ENCODE measurements around the gene KCNK15. TPM values are rescaled to one million over a fixed set of nuclear protein-coding genes. Genes with fewer than 3 reads are reported as not detected.
"Not testable (repeated sequence)": the region's sequence is repeated elsewhere in the genome, so short reads cannot be mapped to it uniquely, and the experiment has no call there.

KCNK15 gene
- total RNA-seq, 1 experiment from 2014 or later = not detected

DNA sequence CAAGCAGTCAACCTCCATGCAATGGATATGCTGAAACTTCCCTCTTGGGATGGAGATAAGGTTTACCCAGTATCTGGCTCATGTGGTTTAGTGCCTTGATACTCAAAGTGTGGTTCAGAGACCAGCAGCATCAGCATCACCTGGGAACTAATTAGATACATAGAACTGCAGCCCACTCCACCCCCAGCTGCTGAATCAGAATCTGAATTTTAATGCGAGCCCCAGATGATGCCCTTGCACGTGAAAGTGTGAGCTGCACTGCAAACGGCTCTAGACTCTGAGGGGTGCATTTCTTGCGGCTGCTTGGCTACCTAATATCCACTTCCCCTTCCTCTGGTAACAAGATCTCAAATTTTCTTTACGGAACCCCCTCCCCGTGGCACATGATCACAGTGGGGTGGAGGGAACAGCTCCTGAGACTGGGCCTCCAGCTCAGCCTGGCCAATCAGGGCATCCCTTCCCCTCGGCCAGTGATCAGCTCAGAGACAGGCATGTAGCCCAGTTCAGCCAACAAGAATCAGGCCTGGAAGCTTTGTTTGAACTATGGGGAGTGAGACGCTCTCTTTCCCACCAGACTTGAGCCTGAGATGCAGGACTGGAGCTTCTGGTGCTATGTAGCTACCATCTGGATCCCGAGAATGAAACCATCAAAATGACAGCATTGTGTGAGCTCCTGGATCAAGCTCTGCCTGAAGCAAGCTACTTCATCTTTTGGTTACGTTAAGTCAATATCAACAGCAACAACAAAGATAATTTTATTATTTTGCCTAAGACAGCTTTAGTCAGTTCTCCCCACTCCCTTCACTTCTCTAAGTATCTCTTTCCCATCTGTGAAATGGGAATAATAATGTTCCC, 12.8 kb downstream of the KCNK15 start:
- DNase-seq (ENCODE audit: low read depth) = no peak

DNA sequence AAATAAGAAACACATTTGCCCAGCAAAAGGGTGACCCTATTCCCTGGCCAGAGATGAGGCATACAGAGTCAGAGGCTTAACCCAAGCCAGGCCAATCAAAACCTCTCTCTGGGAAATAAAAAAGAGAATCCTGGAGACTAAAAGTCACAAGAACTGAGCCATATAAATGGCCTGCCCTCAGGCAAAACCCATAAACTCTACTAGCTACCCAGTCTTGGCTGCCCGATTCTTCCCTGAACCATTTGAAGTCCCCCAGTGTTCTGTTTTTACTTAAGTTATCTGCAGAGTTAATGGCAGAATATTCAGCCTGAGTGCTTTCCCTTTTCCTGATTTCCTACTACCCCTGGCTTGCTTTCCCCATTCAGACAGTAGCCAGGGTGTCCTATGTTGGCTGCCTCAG, 13.9 kb downstream of the KCNK15 start:
- no peak for DNase-seq (ENCODE audit: low read depth)

DNA sequence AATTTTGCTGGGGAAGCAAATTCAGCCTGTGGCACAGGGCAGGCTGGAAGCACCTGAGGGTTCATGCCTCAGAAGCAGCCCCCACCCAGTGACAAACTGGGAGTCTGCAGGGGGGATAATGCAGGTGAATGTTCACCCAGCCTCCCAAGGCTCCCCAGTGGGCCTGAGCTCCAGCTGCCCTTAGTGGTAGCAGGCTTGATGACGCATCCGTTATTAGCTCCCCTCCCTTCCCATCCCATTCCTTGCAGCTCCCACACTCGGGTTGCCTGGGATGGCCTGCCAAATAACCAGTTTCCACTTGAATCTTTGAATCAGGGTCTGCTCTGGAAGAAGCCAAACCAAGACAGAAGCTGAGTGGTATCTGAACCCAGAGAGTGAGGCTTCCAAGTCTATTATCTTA, 15.8 kb downstream of the KCNK15 start:
- no peak for DNase-seq (ENCODE audit: low read depth)

DNA sequence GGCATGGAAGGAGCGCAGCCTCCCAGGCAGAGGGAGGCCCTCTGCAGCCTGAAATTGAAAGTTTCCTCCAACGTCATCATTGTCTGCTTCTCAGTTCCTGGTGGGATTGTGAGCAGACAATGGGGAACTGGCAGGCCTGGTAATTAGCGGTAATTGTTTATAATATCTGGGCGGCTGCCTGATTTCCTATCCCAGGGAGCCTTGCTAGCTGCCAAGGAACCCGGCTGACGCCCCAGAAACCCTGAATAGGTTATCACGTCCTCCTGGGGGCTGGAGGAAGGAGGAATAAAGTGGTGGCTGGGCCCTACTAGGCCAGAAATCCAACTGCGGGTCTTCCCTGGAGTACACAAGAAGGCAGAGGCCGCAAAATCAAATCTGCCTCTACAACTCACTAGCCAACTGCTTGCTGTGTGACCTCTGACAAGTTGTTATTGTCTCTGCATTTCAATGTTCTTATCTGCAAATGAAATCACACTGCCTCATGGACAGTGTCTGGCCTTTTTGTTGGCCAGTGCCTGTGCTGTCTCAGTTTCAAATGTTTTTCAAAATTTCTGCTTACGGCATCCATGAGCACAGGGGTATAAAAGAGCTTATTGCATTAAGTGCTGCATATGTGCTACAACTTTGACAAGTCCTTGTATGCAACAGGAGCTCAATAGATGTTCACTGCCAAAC, 16.9 kb downstream of the KCNK15 start:
- no peak for DNase-seq (ENCODE audit: low read depth)

DNA sequence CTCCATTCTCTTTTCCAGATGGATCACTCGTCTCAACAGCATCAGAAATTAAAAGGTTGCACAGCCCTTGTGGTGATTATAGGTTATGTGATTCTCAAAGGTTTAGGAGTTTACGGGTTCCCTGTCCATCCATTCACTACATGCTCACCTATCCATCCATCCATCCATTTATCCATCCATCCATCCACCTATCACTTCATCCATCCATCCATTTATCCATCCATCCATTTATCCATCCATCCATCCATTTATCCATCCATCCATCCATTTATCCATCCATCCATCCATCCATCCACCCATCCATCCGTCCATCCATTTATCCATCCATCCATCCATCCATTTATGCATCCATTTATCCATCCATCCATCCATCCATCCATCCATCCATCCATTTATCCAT, 18.1 kb downstream of the KCNK15 start:
- not testable (repeated sequence) for DNase-seq (ENCODE audit: low read depth)

DNA sequence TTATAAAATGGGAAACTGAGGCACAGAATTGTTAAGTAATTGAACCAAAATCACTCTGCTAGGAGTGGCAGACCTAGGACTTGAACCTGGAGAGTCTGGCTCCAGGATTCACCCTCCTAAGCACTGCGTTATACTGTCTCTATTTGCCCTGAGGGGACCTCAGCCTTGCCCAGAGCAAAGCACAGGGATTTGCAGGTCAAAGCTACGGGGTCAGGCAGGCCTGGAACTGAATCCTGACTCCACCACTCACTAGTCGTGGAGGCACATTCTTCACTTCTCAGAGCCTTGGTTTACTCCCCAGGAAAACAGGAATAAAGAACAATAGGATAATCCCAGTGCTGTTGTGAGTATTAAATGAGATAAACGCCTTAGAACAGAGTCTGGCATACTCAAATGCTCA, 19.4 kb downstream of the KCNK15 start:
- DNase-seq (ENCODE audit: low read depth) = no peak

DNA sequence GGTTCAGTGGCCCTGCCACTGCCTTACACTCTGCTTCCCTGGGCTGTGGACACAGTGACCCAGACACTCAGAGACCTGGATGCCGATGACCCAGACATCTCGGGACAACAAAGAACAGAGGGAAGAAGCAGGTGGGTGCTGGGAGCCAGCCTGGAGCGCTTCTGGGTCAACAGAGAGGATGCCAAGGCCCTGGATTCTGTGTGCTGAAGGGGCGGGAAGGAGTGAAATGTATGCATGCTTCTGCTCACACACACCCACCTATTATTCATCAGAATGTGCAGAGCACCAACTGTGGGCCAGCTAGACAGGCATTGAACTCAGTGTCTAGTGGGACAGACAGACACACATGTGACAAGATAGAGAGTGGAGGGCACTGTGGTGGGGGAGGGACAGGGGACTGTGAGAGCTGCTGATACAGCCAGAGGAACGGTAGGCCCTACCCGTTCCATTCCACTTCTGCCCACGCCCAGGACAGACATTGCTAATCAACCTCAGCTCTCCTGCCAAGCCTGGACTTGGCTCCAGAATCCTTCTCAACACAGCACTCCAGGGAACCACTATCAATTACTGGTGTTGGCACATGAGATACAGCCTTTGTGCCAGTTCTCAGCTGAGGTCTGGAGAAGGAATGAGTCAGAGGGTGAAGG, 20.2 kb downstream of the KCNK15 start:
- DNase-seq (ENCODE audit: low read depth) = peak; percentile 51

DNA sequence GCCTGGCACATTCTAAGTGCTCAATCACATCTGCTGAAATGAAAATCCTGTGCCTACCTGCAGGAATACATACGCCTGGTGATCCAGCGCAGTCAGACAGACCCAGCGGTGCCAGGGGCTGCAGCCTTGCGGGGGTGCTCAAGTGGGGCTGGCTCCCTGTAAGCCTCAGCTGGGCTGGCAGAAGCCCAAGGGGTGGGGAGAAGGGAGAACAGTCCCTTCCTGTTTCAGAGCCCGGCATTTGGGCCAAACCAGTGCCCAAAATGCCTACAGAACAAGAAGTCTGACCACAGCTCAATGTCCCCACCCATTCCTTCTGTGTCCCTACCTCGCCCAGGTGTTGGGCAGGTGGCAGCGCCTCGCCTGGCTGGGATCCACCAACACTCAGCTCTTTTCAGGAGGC, 22.6 kb downstream of the KCNK15 start:
- DNase-seq (ENCODE audit: low read depth) = no peak

DNA sequence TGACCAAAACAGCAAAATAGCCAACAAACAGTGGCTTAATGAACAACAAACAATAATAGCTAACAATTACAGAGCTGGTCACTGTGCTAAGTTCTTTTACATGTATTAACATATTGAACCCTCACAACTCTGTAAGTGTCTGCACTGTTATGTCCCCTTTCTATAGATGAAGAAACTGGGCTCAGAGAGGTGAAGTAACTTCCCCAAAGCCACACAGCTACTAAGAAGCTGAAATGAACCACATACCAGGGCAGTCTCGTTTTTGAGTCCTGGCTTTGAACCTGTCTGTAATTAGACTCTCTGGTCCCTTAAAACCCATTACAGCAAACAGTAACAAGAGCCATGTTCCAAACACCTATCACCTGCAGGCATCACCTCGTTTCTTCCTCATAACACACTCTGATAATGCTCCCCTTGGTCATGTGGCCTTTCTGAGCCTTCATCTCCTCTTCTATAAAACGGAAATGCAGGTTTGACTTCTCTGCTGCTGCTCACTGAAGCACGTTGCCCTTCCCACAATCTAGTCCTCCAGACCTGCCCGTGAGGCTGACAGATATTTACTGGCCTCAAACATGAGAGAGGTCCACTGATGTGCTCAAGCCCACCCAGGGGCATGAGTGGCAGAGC, 23.3 kb downstream of the KCNK15 start:
- DNase-seq (ENCODE audit: low read depth) = no peak

DNA sequence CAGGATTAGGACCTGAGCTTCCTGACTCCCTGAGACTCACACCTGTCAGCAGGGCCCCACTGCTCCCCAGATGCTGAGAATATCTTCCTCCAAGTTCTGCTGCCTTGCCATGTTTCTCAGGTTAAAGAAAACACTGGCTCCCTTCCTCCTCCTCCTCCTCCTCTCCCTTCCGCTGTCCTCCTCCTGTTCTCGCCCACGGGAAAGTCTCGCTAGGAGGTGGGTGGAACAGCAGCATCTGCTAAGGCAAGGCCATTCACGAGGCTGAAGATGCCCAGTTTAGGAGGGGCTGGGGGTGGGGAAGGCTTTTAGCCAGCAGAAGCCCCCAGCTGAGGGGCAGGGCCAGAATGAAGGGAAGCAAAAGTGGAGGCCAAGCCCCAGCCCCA, 23.8 kb downstream of the KCNK15 start:
- no peak for DNase-seq (ENCODE audit: low read depth)

DNA sequence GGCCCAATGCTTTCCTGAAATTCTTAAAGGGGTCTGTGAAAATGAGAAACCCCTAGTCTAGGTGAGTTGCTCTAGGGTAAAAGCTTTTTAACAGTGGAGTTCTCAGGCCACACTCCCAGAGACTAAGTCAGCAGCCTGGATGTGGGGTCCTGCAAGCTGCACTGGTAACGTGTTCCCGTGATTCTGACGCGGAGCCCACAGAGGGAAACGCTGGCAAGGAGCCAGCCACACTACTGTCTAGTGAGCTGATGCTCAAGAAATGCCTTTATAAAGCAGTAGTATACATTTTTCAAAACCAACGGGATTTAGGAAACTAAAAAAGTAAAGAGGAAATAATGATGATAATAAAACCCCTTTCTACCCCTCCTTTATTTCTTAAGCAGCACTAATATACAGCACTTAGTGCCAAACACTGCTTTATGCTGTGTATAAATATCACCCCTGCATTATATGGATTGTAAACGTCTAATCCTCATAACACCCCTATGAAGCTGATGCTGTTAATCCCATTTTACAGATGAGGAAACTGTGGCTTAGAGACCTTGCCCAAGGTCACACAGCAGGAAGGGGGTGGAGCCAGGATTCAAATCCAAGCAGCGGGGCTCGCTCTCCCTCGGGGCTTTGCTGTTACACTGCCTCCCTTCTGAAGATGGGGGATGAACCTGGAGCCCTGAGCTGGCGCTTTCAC, 25.0 kb downstream of the KCNK15 start:
- no peak for DNase-seq (ENCODE audit: low read depth)

DNA sequence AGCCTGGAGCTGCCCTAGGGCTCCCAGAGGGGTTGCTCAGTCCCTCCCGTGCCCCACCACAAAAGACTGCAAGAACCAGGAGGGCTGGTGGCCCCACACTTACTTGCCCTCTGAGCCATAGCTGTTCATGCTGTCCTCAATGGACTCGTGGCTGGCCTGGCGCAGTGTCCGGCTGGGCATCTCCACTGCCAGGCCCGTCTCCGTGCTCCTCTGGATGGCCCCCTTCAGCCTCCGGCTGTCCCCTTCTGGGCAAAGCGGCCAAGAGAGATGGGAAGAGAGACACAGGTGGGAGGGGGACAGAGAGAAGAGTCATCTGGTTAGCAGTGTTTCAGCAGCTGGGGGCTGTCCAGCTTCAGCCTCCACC, 25.5 kb downstream of the KCNK15 start:
- DNase-seq (ENCODE audit: low read depth) = no peak

DNA sequence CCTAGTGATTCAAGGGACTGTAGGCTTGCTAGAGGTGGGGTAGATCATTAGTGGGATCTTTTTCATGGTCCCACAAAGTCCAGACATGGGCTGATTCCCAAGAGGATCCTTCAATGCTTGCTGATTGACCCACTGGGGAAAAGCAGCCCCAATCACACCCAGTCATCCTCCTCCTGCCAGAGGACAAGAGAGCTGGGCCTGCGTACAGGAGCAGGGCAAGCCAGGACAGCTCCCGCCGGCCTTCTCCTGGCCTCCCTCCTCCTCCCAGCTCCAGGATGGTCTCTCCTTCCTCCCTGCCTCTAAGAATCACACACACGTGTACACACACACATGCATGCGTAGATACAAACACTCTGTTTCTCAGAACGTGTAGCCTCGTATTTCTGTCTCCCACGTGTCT, 27.0 kb downstream of the KCNK15 start:
- no peak for DNase-seq (ENCODE audit: low read depth)

DNA sequence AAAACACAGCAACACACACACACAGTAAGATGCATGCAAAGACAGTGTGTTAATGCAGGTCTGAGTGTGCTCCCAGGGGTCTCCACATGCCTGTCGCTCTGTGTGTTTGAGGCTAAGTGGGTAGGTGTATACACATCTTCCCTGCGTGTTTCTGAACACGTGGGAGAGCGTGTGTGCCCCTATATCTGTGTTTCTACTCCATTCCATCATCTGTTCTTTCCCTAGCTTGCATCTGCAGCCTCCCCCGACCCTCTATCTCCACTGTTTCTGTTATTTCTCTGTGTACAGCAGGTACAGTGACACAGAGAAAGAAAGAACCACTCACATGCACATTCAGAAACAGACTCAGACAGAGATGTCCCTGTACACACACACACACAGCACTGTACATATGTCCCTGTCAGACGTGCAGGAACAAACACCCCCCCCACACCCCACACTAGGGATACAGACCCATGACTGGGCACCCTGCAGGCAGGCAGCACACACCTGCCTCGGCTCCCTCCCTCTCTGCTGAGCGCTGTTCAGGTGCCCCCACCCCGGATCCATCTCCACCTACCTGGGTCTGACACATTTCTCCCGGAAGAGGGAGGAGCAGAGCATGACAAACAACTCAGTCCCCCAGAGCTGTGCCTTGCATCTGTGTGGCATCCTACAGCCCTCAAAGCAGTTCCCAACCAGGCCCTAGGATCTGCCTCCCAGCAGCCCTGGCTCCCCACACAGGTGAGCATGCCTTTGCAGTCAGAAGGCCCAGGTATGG, 27.6 kb downstream of the KCNK15 start:
- DNase-seq (ENCODE audit: low read depth) = no peak

DNA sequence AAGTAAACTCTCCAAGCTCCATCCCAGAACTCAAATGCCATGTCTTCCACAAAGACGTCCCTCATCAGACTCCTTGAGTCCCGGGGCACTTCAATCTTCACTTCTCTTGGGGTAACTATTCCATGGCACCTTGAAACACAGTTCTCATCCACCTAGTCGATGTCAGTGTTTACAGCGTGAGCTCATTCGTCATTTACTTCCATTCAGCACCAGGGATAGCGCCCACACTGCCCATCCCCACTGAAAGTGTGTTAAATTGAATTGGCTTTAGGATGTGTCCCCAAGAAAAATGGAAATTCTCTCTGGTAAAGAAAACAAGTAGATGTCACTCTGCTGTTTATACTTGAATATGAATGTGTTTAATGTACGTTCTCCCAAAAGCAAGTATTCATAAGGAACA, 31.3 kb downstream of the KCNK15 start:
- DNase-seq (ENCODE audit: low read depth) = peak; percentile 43

DNA sequence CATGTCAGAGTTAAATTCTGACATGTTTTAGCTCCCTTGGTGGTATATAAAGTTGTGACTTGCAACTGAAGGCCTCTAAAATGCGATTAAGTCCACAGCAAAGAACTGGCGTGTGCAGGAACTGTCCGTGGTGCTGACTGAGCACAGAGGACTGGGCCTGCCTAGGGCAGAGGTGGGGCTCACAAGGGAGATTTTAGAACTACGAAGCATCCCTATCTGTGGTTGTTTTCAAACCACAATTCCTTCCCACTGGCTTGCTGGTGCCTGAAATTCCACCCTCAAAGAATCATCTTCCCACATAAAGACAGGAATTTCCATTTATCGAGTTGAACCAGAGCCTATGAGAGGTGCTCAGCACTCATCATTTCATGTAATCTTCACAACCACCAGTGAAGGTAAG, 34.6 kb downstream of the KCNK15 start:
- peak; percentile 61 for DNase-seq (ENCODE audit: low read depth)

DNA sequence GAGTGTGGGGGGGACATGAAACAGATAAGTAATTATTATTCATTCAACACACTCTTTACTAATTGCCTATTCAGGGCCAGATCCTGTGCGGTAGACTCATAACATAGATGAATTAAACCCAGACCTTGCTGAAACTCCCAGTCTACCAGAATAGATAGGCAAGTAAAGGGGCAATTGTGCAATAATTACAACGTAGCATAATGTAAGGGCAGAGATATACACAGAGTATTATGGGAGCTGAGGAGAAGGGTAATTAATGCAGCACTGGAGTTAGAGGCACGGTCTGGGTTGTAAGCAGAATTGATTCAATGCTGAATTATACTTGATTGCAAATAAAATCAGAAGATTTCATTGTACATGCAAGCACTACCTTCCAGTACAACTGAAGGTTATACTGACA, 35.5 kb downstream of the KCNK15 start:
- no peak for DNase-seq (ENCODE audit: low read depth)

DNA sequence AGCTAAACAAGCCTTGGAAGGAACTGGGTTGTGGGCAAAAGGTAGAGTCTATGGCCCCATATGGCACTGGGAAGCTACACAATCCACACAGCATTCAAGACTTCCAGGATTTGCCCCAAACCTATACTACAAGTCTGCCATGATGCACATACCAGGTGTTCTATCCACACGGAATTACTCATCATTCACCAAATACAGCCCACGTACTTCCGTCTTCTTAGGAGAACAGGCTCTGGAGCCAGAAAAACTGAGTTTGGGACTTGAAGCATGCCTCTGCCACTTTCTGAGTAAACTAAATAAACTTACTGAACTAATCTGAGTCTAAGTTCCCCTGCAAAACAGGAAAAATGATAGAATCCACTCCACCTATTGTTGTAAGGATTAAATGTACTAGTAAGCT, 36.1 kb downstream of the KCNK15 start:
- DNase-seq (ENCODE audit: low read depth) = no peak

DNA sequence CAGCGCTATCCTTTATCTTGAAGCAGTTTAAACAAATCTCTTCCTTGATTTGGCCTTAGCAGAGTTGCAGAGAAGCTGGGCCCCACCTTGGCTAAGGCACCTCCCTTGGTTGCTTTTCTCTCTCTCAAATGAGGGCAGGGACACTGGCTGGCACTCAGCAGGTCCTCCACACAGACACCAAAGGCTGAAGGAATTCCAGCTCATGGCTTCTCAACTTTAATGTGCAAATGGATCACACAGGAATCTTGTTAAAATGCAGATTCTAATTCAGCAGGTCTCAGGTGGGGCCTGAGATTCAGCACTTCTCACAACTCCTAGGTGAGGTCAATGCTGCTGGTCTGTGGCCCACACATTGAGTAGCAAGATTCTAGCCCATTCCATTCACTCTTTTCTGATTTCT, 39.0 kb downstream of the KCNK15 start:
- DNase-seq (ENCODE audit: low read depth) = no peak

DNA sequence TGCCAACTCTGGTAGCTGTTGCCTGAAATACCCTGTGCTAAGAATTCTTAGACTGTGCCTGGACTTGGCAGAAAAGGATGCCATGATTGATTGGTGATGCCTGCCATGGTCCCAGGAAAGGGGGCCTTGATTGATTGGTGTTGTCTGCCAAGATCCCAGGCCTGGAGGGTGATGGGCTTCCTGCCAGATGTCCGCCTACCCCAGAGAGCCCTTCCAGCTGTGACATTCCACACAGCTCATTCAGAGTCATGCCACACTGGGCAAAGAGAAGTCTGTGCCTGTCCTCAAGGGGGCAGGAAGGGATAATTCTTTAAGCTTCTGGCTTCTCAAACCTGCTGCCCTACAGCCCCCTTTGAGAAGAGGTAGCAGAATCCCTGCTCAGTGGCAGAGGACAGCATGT, 40.1 kb downstream of the KCNK15 start:
- peak; percentile 25 for DNase-seq (ENCODE audit: low read depth)

DNA sequence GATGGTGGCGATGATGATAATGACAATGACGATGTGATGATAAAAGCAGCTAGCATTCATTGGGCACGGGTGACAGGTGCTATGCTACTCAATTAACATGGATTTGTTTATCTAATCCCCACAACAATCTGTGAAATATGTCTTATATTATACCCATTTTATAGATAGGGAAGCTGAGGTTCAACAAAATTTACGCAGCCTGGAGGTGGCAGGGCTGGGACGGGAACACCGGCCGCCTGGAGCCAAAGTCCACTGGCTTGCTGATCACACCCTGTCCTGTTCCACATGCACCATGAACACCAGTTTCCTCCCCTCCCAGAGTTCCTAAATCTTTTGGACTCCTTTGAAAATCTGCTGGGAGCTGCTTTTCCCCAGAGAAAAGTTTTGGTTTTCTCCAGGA, 41.6 kb downstream of the KCNK15 start:
- no peak for DNase-seq (ENCODE audit: low read depth)

All from M059J (cell line).